ENCODE results near the gene KRTAP4-2.

DNA sequence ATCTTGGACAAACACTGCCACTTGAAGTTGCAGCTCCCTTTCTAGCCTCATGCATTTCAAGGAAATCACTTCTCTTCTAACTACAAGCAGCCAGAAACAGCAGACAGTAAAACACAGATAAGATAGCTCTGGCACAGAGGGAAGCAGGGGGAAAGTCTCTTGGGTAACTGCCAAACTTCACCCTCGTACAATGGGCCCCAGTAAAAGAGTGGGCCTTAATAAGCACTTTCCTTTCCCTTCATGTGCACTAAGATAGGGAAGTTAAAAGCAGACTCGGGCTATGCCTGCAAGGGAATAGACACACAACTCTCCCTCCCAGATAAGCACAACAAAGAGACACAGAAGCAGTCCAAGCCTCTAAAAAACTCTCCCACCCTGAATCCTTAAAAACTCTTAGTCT, 24.2 kb downstream of the KRTAP4-2 start:
- TF ChIP-seq POLR2AphosphoS5 (IDR thresholded peaks at IDR 0.05; ENCODE audit: borderline replicate concordance, low read depth, low read length): no peak; the same call in 1 of the 2 replicates
- no peak for TF ChIP-seq EZH2 (IDR thresholded peaks at IDR 0.05)
- no peak for TF ChIP-seq FOXP2 (optimal IDR thresholded peaks at IDR 0.05; ENCODE audit: control extremely low read depth, extremely low read length, insufficient read depth)

Data from SK-N-MC (cell line).